ENCODE measurements around the gene FAM20A. TPM values are rescaled to one million over a fixed set of nuclear protein-coding genes. Genes with fewer than 3 reads are reported as not detected.

The FAM20A gene
- total and polyA plus RNA-seq, 9 of the 15 experiments (the other 6 are each of a cell fraction or from before 2014, with no cell fraction given): 0.07 TPM; not detected in 8

- peak; percentile 39; the same call in 1 of the 2 replicates for TF ChIP-seq ZNF407 (IDR thresholded peaks at IDR 0.05; ENCODE audit: low read depth)
- peak; percentile 38; the same call in 1 of the 2 replicates for TF ChIP-seq SIN3B (IDR thresholded peaks at IDR 0.05; ENCODE audit: low read depth)
- peak; percentile 35 for TF ChIP-seq PHF20 (IDR thresholded peaks at IDR 0.05; ENCODE audit: partially characterized antibody)
- 0 out of 2 replicates have a peak, but pooled peaks have one; percentile 10 for TF ChIP-seq RNF2 (IDR thresholded peaks at IDR 0.05)
- TF ChIP-seq XRCC4 (IDR thresholded peaks at IDR 0.05; ENCODE audit: extremely low read depth, insufficient read depth, insufficient read length): no peak
- no peak for TF ChIP-seq MYBL2 (IDR thresholded peaks at IDR 0.05; ENCODE audit: low read depth)
- TF ChIP-seq MYBL2 (CRISPR knock-in tag; IDR thresholded peaks at IDR 0.05; ENCODE audit: borderline replicate concordance): no peak
- TF ChIP-seq, protein P1, sequence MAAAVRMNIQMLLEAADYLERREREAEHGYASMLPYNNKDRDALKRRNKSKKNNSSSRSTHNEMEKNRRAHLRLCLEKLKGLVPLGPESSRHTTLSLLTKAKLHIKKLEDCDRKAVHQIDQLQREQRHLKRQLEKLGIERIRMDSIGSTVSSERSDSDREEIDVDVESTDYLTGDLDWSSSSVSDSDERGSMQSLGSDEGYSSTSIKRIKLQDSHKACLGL (CRISPR knock-in tag; IDR thresholded peaks at IDR 0.05; ENCODE audit: borderline replicate concordance, poor library complexity, severe bottlenecking): peak; percentile 69
- TF ChIP-seq HLTF (IDR thresholded peaks at IDR 0.05): 0 out of 2 replicates have a peak, but pooled peaks have one; percentile 73
- no peak for TF ChIP-seq MTF1 (CRISPR knock-in tag; IDR thresholded peaks at IDR 0.05; ENCODE audit: borderline replicate concordance)
- peak; percentile 83 for TF ChIP-seq CTBP1 (IDR thresholded peaks at IDR 0.05; ENCODE audit: borderline replicate concordance)
- TF ChIP-seq CEBPB (tag; IDR thresholded peaks at IDR 0.05): no peak
- TF ChIP-seq YY1 (IDR thresholded peaks at IDR 0.05; ENCODE audit: borderline replicate concordance in 1 of 3, control insufficient read depth in 1 of 3, extremely low read depth in 1 of 3, insufficient read depth in 3 of 3, insufficient read length in 1 of 3, insufficient replicate concordance in 2 of 3, low read depth in 1 of 3, low read length in 2 of 3): peak in 1 of 3 experiments; percentile 42
- TF ChIP-seq ASH1L (IDR thresholded peaks at IDR 0.05; ENCODE audit: borderline replicate concordance, low read depth, partially characterized antibody): peak; percentile 50
- no peak for TF ChIP-seq SPI1 (IDR thresholded peaks at IDR 0.05; ENCODE audit: borderline replicate concordance, low read depth, low read length)
Measured at GRCh38 chr17:68511671-68512246, 89.4 kb downstream of the FAM20A start (continued).

Data from K562 (cell line).